HepG2 (cell line): Measurements from ENCODE around the gene TIMM10. TPM values are rescaled to one million over a fixed set of nuclear protein-coding genes. Genes with fewer than 3 reads are reported as not detected.

Experiments
- CENPX ChIP-seq: sonication (generic); formaldehyde crosslinking; IDR thresholded peaks from 2 replicates; pipeline ENCODE4 v1.9.0; 2021; ENCODE audit warnings: mild to moderate bottlenecking, missing genetic modification reagents, moderate library complexity
- CREM ChIP-seq, 2 experiments: sonication (generic) in 1 of 2; formaldehyde crosslinking in 1 of 2; IDR thresholded peaks; 2 replicates each; pipeline versions ENCODE4 v1.4.0 to v1.6.1; 2016 to 2020; ENCODE audit warnings: antibody characterized with exemption in 1 of 2, mild to moderate bottlenecking in 1 of 2, missing genetic modification reagents in 1 of 2
- IKZF5 ChIP-seq: IDR thresholded peaks from 2 replicates; pipeline ENCODE4 v1.6.1; 2018; ENCODE audit warnings: missing genetic modification reagents, mild to moderate bottlenecking, missing compliant biosample characterization
- MIER3 ChIP-seq: IDR thresholded peaks from 2 replicates; pipeline ENCODE4 v1.6.1; 2016; ENCODE audit warnings: missing compliant biosample characterization, borderline replicate concordance
- MLXIP ChIP-seq: sonication (generic); formaldehyde crosslinking; IDR thresholded peaks from 2 replicates; pipeline ENCODE4 v1.9.0; 2021; ENCODE audit warnings: missing genetic modification reagents, borderline replicate concordance
- MTA3 ChIP-seq: sonication (generic); formaldehyde crosslinking; IDR thresholded peaks from 2 replicates; pipeline ENCODE4 v1.4.0; 2020; ENCODE audit warnings: missing genetic modification reagents
- PAXIP1 ChIP-seq: sonication (generic); formaldehyde crosslinking; conservative IDR thresholded peaks from 2 replicates; pipeline ENCODE4 v1.4.0; 2020; ENCODE audit warnings: mild to moderate bottlenecking, missing genetic modification reagents, moderate library complexity
- RBM22 ChIP-seq: fragments of 200-400 bp; formaldehyde crosslinking; optimal IDR thresholded peaks from 2 replicates; pipeline ENCODE3; 2017; ENCODE audit warnings: mild to moderate bottlenecking, low read length, moderate library complexity
- RFX5 ChIP-seq: IDR thresholded peaks from 2 replicates; pipeline ENCODE4 v1.6.1; 2011; ENCODE audit warnings: low read depth, low read length, improper control_type of control experiment
- SMARCC2 ChIP-seq: fragments of 450-650 bp; IDR thresholded peaks from 2 replicates; pipeline ENCODE4 v1.6.1; 2017; ENCODE audit warnings: antibody characterized with exemption, mild to moderate bottlenecking
- TEAD2 ChIP-seq: sonication (generic); formaldehyde crosslinking; IDR thresholded peaks from 2 replicates; pipeline ENCODE4 v1.9.0; 2021; ENCODE audit warnings: missing genetic modification reagents
- ZBTB21 ChIP-seq: sonication (generic); formaldehyde crosslinking; IDR thresholded peaks from 2 replicates; pipeline ENCODE4 v1.4.0; 2020; ENCODE audit warnings: missing genetic modification reagents
- ZFP82 ChIP-seq: sonication (generic); formaldehyde crosslinking; IDR thresholded peaks from 2 replicates; pipeline ENCODE4 v1.5.1; 2020; ENCODE audit warnings: mild to moderate bottlenecking, missing genetic modification reagents, borderline replicate concordance
- ZNF10 ChIP-seq: sonication (generic); formaldehyde crosslinking; IDR thresholded peaks from 2 replicates; pipeline ENCODE4 v1.4.0; 2020; ENCODE audit warnings: mild to moderate bottlenecking, low read depth, missing genetic modification reagents, borderline replicate concordance
- ZNF44 ChIP-seq: sonication (generic); formaldehyde crosslinking; IDR thresholded peaks from 2 replicates; pipeline ENCODE4 v1.5.1; 2020; ENCODE audit warnings: mild to moderate bottlenecking, missing genetic modification reagents
- ZNF597 ChIP-seq: sonication (generic); formaldehyde crosslinking; IDR thresholded peaks from 2 replicates; pipeline ENCODE4 v1.5.0; 2020; ENCODE audit warnings: missing genetic modification reagents
- ZNF678 ChIP-seq: sonication (generic); formaldehyde crosslinking; IDR thresholded peaks from 2 replicates; pipeline ENCODE4 v1.4.0; 2020; ENCODE audit warnings: mild to moderate bottlenecking, missing genetic modification reagents
- ZSCAN5A ChIP-seq: sonication (generic); formaldehyde crosslinking; IDR thresholded peaks from 2 replicates; pipeline ENCODE4 v1.8.0; 2022; ENCODE audit warnings: mild to moderate bottlenecking, missing genetic modification reagents, borderline replicate concordance
- polyA plus RNA-seq, 8 experiments: library from polyadenylated mRNA; depleted of rRNA in 3 of 8; stranded (reverse) in 7 of 8; unstranded in 1 of 8; fragments of >200 nt; fragmentation: Illumina TruSeq in 4 of 8; extraction: Trizol in 4 of 8; gene quantifications; 2 replicates each; pipeline versions ENCODE4 v1.2.1 to v1.2.3, GENCODE V29; 2011 to 2016; ENCODE audit warnings: low read depth in 4 of 8, missing spikeins in 1 of 8, mixed read lengths in 1 of 8; ENCODE audit not compliant: insufficient read depth in 1 of 8
- total RNA-seq, 5 experiments: library from RNA; depleted of rRNA; stranded (reverse); fragments of >200 nt; fragmentation: Illumina TruSeq; extraction: Trizol; gene quantifications; 2 replicates each; pipeline ENCODE4 v1.2.3, GENCODE V29; 2016; ENCODE audit warnings: low read depth in 1 of 5

The TIMM10 gene
- total and polyA plus RNA-seq, 2 of the 13 experiments (the other 11 are each of a cell fraction or from before 2014, with no cell fraction given), result 67.8 to 82.2 TPM

- no peak for TF ChIP-seq MLXIP (CRISPR knock-in tag)
- no peak; the same call in 1 of the 2 replicates for TF ChIP-seq ZSCAN5A (CRISPR knock-in tag)
- TF ChIP-seq MIER3 (CRISPR knock-in tag), result no peak
- peak; percentile 52; the same call in 1 of the 2 replicates for TF ChIP-seq PAXIP1
- no peak for TF ChIP-seq RBM22
- no peak for TF ChIP-seq ZNF678 (CRISPR knock-in tag)
- no peak for TF ChIP-seq ZFP82 (CRISPR knock-in tag)
- no peak for TF ChIP-seq TEAD2
- no peak for TF ChIP-seq ZBTB21 (CRISPR knock-in tag)
- no peak for TF ChIP-seq ZNF597
- peak; percentile 85 for TF ChIP-seq CREM (IDR thresholded peaks at IDR 0.05)
- TF ChIP-seq CREM (CRISPR knock-in tag; IDR thresholded peaks at IDR 0.05), result no peak
- no peak for TF ChIP-seq CENPX (CRISPR knock-in tag)
- TF ChIP-seq ZNF10 (CRISPR knock-in tag), result no peak
- peak; percentile 92 for TF ChIP-seq IKZF5 (CRISPR knock-in tag)
- TF ChIP-seq SMARCC2, result no peak
- 0 out of 2 replicates have a peak, but pooled peaks have one; percentile 10 for TF ChIP-seq RFX5
- TF ChIP-seq MTA3 (CRISPR knock-in tag), result no peak
- TF ChIP-seq ZNF44 (CRISPR knock-in tag), result no peak
Measured at GRCh38 chr11:57530596-57531507, at the start of gene TIMM10 (continued).
